Suprapubic skin (tissue), 4 donors: Measurements from ENCODE around the gene SYDE2. TPM values are rescaled to one million over a fixed set of nuclear protein-coding genes. Genes with fewer than 3 reads are reported as not detected.

Source experiments
- DNase-seq, 2 donors: peaks; one replicate each; pipeline ENCODE4 v3.0.0-alpha.2; 2019; ENCODE audit warnings: low spot score in 2 of 2
- H3K27ac ChIP-seq: fragments of 200-600 bp; sonication (generic); one replicate; pipeline ENCODE4 v1.5.1; 2019
- H3K27me3 ChIP-seq: fragments of 200-600 bp; sonication (generic); one replicate; pipeline ENCODE4 v1.5.1; 2019
- H3K36me3 ChIP-seq: fragments of 200-600 bp; sonication (generic); one replicate; pipeline ENCODE4 v1.5.1; 2019
- H3K4me1 ChIP-seq: fragments of 200-600 bp; sonication (generic); one replicate; pipeline ENCODE4 v1.5.1; 2019
- H3K4me3 ChIP-seq: fragments of 200-600 bp; sonication (generic); one replicate; pipeline ENCODE4 v1.5.1; 2019; ENCODE audit warnings: mild to moderate bottlenecking
- H3K9me3 ChIP-seq: fragments of 200-600 bp; sonication (generic); one replicate; pipeline ENCODE4 v1.5.1; 2019
- EP300 ChIP-seq: sonication (generic); formaldehyde crosslinking; IDR thresholded peaks from one replicate; pipeline ENCODE4 v1.6.1; 2017; ENCODE audit warnings: antibody characterized with exemption
- POLR2A ChIP-seq, 2 donors: fragments of 450-650 bp; IDR thresholded peaks; one replicate each; pipeline ENCODE4 v1.6.1; 2017; ENCODE audit warnings: antibody characterized with exemption in 2 of 2, mild to moderate bottlenecking in 2 of 2, moderate library complexity in 2 of 2
- POLR2AphosphoS5 ChIP-seq, 3 donors: sonication (generic); formaldehyde crosslinking; IDR thresholded peaks; one replicate each; pipeline ENCODE4 v1.6.1; 2017; ENCODE audit warnings: antibody characterized with exemption in 3 of 3
- WGBS: methylation state at CpG from one replicate; pipeline ENCODE4 v1.1.5; 2018; 5-methylcytosine and 5-hydroxymethylcytosine counted together
- total RNA-seq, 4 donors: library from RNA; depleted of rRNA; stranded (reverse); fragments of >200 nt; gene quantifications; one replicate each; pipeline ENCODE4 v1.1.0, GENCODE V29; 2016
- TF ChIP-seq, protein P1 (sequence below), 2 donors: fragments of 200-600 bp in 1 of 2; fragments of 450-650 bp in 1 of 2; sonication (generic) in 1 of 2; IDR thresholded peaks; one replicate each; pipeline ENCODE4 v1.5.1; 2016 to 2019; ENCODE audit warnings: antibody characterized with exemption in 2 of 2, mild to moderate bottlenecking in 1 of 2, moderate library complexity in 1 of 2

SYDE2 gene
- total RNA-seq, 4 donors from 2014 or later: 5.9 to 12.6 (median 10.1) TPM

DNA sequence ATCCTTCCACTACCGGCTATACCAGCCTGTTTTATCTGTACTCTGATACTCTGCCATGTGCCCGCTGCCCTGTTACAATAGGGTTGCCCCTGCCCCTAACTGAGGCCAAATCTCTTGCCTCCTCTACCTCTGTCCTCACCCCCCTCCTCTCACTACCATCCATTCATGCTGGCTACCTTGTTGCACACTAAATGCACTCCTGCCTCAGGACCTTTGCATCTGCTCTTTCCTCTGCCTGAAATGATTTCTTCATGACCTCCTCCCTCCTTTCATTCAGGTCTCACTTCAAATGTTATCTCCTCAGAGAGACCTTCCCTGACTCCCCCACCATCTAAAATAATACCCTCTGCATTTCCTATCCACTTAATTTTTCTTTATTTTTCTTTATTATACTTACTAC, 7.7 kb upstream of the SYDE2 start:
- DNase-seq: no peak

DNA sequence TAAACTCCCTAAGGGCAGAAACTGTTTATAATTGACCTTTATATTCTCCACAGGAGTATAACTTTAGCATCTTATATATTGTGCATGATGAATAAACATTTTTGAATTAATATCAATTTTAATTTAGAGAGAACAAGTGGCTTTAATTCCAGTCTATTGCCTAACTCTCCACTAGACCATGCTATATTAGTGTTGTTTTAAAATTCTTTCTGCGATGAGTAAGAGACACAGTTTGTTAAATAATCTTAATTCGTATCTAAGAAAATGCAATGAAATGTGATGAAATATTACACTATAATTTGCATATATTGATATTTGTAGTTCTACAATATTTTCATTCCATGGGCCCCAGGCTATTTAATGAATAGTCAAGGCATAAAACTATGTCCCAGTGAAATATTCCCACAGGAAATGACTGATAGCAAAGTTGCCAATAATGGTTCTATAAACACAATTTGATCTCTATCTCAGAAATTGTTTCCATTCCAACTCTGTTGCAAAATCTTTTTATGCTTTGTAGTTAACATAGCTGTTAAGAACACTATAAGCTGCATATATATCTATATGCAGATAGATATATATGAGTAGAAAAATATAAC, 2.9 kb upstream of the SYDE2 start:
- no peaks in the 10 kb centered on the region for H3K9me3 ChIP-seq
- H3K4me1 ChIP-seq: peaks cover 39% of the 10 kb centered on the region
- no peak overlapping the region for H3K27ac ChIP-seq
- H3K27me3 ChIP-seq: peaks cover under 1% of the 10 kb centered on the region
- WGBS: 52% methylated on average over 2 of the region's 2 CpGs
- no peak for DNase-seq
- H3K4me3 ChIP-seq: no peak overlapping the region
- TF ChIP-seq EP300 (no peak), POLR2AphosphoS5 (IDR thresholded peaks at IDR 0.05) (no peak), POLR2A (IDR thresholded peaks at IDR 0.05) (no peak)
- TF ChIP-seq, protein P1, sequence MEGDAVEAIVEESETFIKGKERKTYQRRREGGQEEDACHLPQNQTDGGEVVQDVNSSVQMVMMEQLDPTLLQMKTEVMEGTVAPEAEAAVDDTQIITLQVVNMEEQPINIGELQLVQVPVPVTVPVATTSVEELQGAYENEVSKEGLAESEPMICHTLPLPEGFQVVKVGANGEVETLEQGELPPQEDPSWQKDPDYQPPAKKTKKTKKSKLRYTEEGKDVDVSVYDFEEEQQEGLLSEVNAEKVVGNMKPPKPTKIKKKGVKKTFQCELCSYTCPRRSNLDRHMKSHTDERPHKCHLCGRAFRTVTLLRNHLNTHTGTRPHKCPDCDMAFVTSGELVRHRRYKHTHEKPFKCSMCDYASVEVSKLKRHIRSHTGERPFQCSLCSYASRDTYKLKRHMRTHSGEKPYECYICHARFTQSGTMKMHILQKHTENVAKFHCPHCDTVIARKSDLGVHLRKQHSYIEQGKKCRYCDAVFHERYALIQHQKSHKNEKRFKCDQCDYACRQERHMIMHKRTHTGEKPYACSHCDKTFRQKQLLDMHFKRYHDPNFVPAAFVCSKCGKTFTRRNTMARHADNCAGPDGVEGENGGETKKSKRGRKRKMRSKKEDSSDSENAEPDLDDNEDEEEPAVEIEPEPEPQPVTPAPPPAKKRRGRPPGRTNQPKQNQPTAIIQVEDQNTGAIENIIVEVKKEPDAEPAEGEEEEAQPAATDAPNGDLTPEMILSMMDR (IDR thresholded peaks at IDR 0.05): no peak
- no peaks in the 10 kb centered on the region for H3K36me3 ChIP-seq

More for the DNA sequence above, 7.7 kb upstream of the SYDE2 start:
- H3K4me1 ChIP-seq: peaks cover 5% of the 10 kb centered on the region
- H3K36me3 ChIP-seq: no peaks in the 10 kb centered on the region
- H3K27ac ChIP-seq: no peak overlapping the region
- WGBS: 88% methylated on average over 2 of the region's 2 CpGs
- no peak for TF ChIP-seq EP300
- TF ChIP-seq, protein P1 (IDR thresholded peaks at IDR 0.05): no peak
- TF ChIP-seq POLR2AphosphoS5 (IDR thresholded peaks at IDR 0.05): no peak
- no peak for TF ChIP-seq POLR2A (IDR thresholded peaks at IDR 0.05)
- no peaks in the 10 kb centered on the region for H3K9me3 ChIP-seq
- no peak overlapping the region for H3K4me3 ChIP-seq
- H3K27me3 ChIP-seq: peaks cover 3% of the 10 kb centered on the region

- Histone ChIP-seq H3K4me1 (peaks cover 42% of the 10 kb centered on the region), H3K36me3 (no peaks in the 10 kb centered on the region), H3K27me3 (no peaks in the 10 kb centered on the region), H3K4me3 (no peak overlapping the region), H3K27ac (no peak overlapping the region), H3K9me3 (no peaks in the 10 kb centered on the region)
- TF ChIP-seq POLR2AphosphoS5 (IDR thresholded peaks at IDR 0.05): no peak
- TF ChIP-seq, protein P1 (IDR thresholded peaks at IDR 0.05): no peak
- WGBS: 83% methylated on average over 2 of the region's 2 CpGs
- DNase-seq: no peak
Observed at GRCh38 chr1:85202864-85203255, 2.0 kb upstream of the SYDE2 start.

DNA sequence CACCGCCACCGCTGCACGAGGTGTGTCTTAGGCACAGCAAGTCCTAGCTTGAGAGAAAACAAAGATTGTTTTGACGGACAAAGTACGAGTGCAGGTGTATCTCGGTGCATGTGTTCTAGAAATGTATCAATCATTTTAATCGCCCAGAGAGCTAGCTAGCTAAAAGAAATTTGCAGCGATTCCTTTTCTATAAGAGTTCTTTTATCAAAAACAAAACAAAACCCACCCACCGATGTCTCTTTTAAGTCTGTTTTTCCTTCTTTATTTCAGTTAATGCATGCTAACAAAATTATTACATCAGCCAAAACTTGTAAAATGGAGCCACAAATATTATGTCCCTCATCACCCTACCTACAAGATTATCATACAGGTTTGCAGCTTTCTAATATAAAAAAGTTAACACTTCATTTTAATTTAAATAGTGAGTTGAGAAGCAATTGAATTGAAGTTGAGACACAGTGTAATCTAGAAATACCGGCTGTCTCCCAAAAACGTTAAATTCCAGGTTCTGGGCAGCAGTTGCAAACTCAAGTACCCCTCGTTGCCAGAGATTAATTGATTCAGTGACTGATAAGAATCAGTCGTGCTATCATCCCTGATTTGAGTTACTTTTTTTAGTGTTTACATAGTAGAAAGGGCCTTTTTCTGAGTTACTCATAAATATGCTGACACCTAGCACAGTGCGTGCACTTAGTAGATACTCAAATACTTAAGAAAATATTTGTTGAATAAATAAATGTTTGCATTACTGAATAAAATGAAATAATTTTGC, 1.5 kb upstream of the SYDE2 start:
- Histone ChIP-seq H3K4me3 (peak overlapping the region; percentile 91), H3K27me3 (no peaks in the 10 kb centered on the region), H3K4me1 (peaks cover 44% of the 10 kb centered on the region), H3K36me3 (no peaks in the 10 kb centered on the region), H3K27ac (peak overlapping the region; percentile 96), H3K9me3 (no peaks in the 10 kb centered on the region)
- no peak for DNase-seq
- WGBS: 14% methylated on average over 14 of the region's 14 CpGs
- no peak for TF ChIP-seq POLR2A (IDR thresholded peaks at IDR 0.05)
- TF ChIP-seq, protein P1 (IDR thresholded peaks at IDR 0.05): no peak
- no peak for TF ChIP-seq POLR2AphosphoS5 (IDR thresholded peaks at IDR 0.05)
- no peak for TF ChIP-seq EP300

DNA sequence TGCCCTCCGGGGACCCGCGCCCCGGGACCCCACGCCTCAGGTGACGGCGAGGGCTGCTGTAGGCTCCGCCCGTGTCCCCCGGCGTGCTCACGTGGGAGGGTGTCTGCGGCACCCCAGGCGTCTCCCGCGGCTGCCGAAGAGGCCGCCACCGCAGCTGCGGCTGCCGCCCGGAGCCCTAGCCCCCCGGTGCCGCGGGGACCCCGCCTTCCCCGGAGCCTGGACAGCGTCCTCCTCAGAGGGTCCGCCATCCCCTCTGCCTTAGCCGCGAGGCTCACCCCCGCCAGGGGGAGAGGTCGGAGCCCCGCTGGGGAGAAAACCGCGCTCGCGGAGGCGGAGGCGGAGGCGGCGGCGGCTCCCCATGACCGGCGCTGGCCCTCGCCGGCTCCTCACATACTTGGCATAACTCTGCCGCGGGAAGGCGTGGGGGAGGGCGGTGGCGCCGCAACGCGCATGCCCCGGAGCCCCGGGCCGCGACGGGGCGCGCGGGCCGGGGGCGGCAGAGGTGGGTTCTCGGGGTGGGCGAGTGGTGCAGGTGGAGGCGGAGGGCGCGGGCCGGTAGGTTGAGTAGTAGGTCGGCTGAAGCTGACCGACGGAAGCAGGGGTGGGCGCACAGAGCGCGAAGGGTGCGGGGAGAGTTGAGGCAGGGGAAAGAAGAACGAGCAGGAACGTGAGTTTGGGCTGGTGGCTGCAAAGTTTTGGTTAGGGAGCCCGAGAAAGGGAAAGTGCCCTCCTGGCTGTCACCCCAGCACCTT, 700 bp upstream of the SYDE2 start:
- Histone ChIP-seq H3K4me3 (peak overlapping the region; percentile 91), H3K9me3 (no peaks in the 10 kb centered on the region), H3K27ac (peak overlapping the region; percentile 96), H3K36me3 (no peaks in the 10 kb centered on the region), H3K27me3 (no peaks in the 10 kb centered on the region), H3K4me1 (peaks cover 47% of the 10 kb centered on the region)
- WGBS: 1% methylated on average over 40 of the region's 81 CpGs
- DNase-seq: peak; percentile 79 to 87
- TF ChIP-seq, protein P1 (IDR thresholded peaks at IDR 0.05): no peak
- peak in 1 of 2 donors; percentile 23 for TF ChIP-seq POLR2A (IDR thresholded peaks at IDR 0.05)
